ENCODE results near the gene RBMS1.

DNA sequence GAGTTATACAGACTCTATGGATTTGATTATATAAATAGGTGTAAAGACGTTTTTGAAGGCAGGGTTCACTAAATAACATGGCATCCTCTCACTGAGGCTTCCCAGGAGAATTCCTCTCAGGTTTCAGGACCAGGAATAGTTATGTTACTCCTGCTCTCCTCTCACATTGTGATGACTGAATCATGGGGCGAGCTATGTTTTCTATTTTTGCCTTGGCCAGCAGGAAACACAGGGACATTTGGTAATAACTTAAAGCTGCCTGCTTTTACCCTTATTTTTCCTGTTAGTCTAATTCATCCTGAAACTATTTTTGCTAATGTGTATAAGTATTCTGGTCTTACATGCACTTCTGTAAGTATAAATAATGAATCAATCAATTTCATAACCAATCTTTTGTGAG lies 178.3 kb downstream of the RBMS1 start:
- TF ChIP-seq, protein P1, sequence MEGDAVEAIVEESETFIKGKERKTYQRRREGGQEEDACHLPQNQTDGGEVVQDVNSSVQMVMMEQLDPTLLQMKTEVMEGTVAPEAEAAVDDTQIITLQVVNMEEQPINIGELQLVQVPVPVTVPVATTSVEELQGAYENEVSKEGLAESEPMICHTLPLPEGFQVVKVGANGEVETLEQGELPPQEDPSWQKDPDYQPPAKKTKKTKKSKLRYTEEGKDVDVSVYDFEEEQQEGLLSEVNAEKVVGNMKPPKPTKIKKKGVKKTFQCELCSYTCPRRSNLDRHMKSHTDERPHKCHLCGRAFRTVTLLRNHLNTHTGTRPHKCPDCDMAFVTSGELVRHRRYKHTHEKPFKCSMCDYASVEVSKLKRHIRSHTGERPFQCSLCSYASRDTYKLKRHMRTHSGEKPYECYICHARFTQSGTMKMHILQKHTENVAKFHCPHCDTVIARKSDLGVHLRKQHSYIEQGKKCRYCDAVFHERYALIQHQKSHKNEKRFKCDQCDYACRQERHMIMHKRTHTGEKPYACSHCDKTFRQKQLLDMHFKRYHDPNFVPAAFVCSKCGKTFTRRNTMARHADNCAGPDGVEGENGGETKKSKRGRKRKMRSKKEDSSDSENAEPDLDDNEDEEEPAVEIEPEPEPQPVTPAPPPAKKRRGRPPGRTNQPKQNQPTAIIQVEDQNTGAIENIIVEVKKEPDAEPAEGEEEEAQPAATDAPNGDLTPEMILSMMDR (IDR thresholded peaks at IDR 0.05; ENCODE audit: low read depth, low read length, poor library complexity, severe bottlenecking), result no peak
- no peak for TF ChIP-seq EZH2phosphoT487 (IDR thresholded peaks at IDR 0.05; ENCODE audit: borderline replicate concordance, low read length)

All from DOHH2 (cell line).